Measurements from ENCODE around the gene MRPS12.

DNA sequence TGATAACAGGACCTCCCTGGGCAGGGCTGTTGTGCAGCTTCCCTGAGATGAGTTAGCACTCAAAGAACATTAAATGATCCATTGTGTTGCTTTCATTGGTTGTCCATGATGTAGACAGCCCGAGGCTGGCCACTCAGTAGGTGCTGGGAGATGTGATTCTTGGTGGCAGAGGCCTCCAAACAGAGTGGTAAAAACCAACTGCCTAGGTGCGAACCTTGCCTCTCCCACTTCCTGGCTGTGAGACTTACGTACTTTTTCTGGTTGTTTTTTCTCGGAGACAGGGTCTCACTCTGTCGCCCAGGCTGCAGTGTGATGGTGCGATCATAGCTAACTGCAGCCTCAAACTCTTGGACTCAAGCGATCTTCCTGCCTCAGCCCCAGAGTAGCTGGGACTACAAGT, 6.4 kb upstream of the MRPS12 start:
- TF ChIP-seq, protein P1, sequence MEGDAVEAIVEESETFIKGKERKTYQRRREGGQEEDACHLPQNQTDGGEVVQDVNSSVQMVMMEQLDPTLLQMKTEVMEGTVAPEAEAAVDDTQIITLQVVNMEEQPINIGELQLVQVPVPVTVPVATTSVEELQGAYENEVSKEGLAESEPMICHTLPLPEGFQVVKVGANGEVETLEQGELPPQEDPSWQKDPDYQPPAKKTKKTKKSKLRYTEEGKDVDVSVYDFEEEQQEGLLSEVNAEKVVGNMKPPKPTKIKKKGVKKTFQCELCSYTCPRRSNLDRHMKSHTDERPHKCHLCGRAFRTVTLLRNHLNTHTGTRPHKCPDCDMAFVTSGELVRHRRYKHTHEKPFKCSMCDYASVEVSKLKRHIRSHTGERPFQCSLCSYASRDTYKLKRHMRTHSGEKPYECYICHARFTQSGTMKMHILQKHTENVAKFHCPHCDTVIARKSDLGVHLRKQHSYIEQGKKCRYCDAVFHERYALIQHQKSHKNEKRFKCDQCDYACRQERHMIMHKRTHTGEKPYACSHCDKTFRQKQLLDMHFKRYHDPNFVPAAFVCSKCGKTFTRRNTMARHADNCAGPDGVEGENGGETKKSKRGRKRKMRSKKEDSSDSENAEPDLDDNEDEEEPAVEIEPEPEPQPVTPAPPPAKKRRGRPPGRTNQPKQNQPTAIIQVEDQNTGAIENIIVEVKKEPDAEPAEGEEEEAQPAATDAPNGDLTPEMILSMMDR (IDR thresholded peaks at IDR 0.05; ENCODE audit: low read length), result no peak
- TF ChIP-seq EZH2 (optimal IDR thresholded peaks at IDR 0.05; ENCODE audit: low read depth, low read length), result no peak

Measured in MM.1S (cell line).